C4-2B (cell line): ENCODE measurements around the gene GALNT7.

Experiments
- ZFX ChIP-seq: fragments of 450-650 bp; IDR thresholded peaks from 2 replicates; pipeline ENCODE4 v1.6.1; 2017
- TF ChIP-seq, protein P1 (sequence below): fragments of 450-650 bp; conservative IDR thresholded peaks from 2 replicates; pipeline ENCODE4 v1.5.1; 2017; ENCODE audit warnings: mild to moderate bottlenecking

DNA sequence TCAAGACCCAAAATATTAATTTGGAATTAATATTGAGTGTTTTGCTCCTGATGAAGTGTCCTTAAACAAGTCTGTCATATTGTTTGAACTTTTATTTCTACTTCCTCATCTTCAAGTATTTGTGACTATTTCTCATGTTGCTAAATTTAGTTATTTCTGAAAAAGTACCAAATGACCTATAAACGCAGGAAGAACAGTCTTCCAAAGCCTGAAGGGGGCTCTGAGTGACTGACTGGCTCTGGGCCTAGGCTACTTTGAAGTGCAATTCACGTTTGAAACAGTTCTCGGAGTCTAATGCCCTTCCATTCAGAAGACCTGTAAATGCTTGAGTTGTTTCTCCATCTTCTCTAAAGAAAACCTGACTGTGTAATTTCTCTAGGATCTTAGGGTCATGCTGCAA lies 26.5 kb downstream of the GALNT7 start:
- TF ChIP-seq, protein P1, sequence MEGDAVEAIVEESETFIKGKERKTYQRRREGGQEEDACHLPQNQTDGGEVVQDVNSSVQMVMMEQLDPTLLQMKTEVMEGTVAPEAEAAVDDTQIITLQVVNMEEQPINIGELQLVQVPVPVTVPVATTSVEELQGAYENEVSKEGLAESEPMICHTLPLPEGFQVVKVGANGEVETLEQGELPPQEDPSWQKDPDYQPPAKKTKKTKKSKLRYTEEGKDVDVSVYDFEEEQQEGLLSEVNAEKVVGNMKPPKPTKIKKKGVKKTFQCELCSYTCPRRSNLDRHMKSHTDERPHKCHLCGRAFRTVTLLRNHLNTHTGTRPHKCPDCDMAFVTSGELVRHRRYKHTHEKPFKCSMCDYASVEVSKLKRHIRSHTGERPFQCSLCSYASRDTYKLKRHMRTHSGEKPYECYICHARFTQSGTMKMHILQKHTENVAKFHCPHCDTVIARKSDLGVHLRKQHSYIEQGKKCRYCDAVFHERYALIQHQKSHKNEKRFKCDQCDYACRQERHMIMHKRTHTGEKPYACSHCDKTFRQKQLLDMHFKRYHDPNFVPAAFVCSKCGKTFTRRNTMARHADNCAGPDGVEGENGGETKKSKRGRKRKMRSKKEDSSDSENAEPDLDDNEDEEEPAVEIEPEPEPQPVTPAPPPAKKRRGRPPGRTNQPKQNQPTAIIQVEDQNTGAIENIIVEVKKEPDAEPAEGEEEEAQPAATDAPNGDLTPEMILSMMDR = no peak
- TF ChIP-seq ZFX = no peak
